Endothelial cell of umbilical vein (primary cell): Measurements from ENCODE around the gene AP1G1. TPM values are rescaled to one million over a fixed set of nuclear protein-coding genes. Genes with fewer than 3 reads are reported as not detected.

Experiments used
- BruUV-seq: library from RNA; stranded (reverse); fragments of 400-500 nt; replicated peaks from 2 replicates; lab custom pipeline; 2021; lab: Mats Ljungman, UMichigan
- CTCF ChIA-PET: fragments of 300-600, 350-600 bp; sonication (Branson Sonifier 250); formaldehyde crosslinking; loops from one replicate; lab custom pipeline; 2021; ENCODE audit warnings: antibody characterized with exemption, inconsistent platforms; lab: Charles Lee
- POLR2A ChIA-PET: fragments of 300-600, 350-600 bp; sonication (Branson Sonifier 250); formaldehyde crosslinking; loops from one replicate; lab custom pipeline; 2021; ENCODE audit warnings: antibody characterized with exemption, inconsistent platforms; lab: Charles Lee
- DNase-seq: peaks from one replicate; pipeline ENCODE4 v3.0.0-alpha.2; 2011; ENCODE audit warnings: low read depth, low spot score
- FAIRE-seq: peaks from 2 replicates; lab custom pipeline; 2011; peaks lifted over from hg19 to GRCh38; lab: Jason Lieb, UNC
- H2AFZ ChIP-seq: 2 replicates; pipeline ENCODE4 v1.6.0; 2012; ENCODE audit warnings: low read depth, low read length, control low read depth, inconsistent platforms
- H3K27ac ChIP-seq: 2 replicates; pipeline ENCODE4 v1.5.1; 2011; ENCODE audit warnings: low read depth, mild to moderate bottlenecking, control low read depth, low read length, moderate library complexity; ENCODE audit not compliant: insufficient read depth
- H3K27me3 ChIP-seq, 2 experiments: 2 replicates each; pipeline versions ENCODE4 v1.6.0 to v1.6.1; 2011; ENCODE audit warnings: low read length in 2 of 2, mixed read lengths in 1 of 2; ENCODE audit not compliant: control insufficient read depth in 2 of 2, insufficient read depth in 2 of 2
- H3K36me3 ChIP-seq, 2 experiments: 2 replicates in 1 of 2; 3 replicates in 1 of 2; pipeline ENCODE4 v1.5.1; 2011; ENCODE audit warnings: low read length in 2 of 2, mild to moderate bottlenecking in 1 of 2, moderate library complexity in 1 of 2; ENCODE audit not compliant: control insufficient read depth in 2 of 2, insufficient read depth in 2 of 2; ENCODE audit errors: extremely low read depth in 1 of 2
- H3K4me1 ChIP-seq: 3 replicates; pipeline ENCODE4 v1.5.1; 2011; ENCODE audit warnings: mild to moderate bottlenecking, low read length; ENCODE audit not compliant: control insufficient read depth, insufficient read depth; ENCODE audit errors: extremely low read depth
- H3K4me2 ChIP-seq: 2 replicates; pipeline ENCODE4 v1.6.1; 2011; ENCODE audit warnings: low read length, control low read depth, mixed read lengths; ENCODE audit not compliant: insufficient read depth
- H3K4me3 ChIP-seq, 3 experiments: fragments of 200-600 bp in 1 of 3; sonication (generic), shearing (Covaris generic) in 1 of 3; replicated peaks in 1 of 3; 2 replicates each; pipeline ENCODE4 v1.5.1; 2011 to 2016; ENCODE audit warnings: control low read depth in 3 of 3, low read length in 3 of 3, mild to moderate bottlenecking in 2 of 3, inconsistent platforms in 1 of 3, low read depth in 1 of 3, moderate library complexity in 1 of 3; ENCODE audit not compliant: insufficient read depth in 1 of 3
- H3K79me2 ChIP-seq: 2 replicates; pipeline ENCODE4 v1.6.0; 2012; ENCODE audit warnings: low read length, inconsistent platforms; ENCODE audit not compliant: control insufficient read depth, insufficient read depth
- H3K9ac ChIP-seq: replicated peaks from 2 replicates; pipeline ENCODE3; 2011; ENCODE audit warnings: low read length, control low read depth; ENCODE audit not compliant: insufficient read depth; ENCODE audit errors: extremely low read depth
- H3K9me1 ChIP-seq: replicated peaks from 3 replicates; pipeline ENCODE4 v1.6.0; 2011; ENCODE audit warnings: mild to moderate bottlenecking, low read length; ENCODE audit not compliant: control insufficient read depth, insufficient read depth; ENCODE audit errors: extremely low read depth
- H3K9me3 ChIP-seq: replicated peaks from 2 replicates; pipeline ENCODE4 v1.5.1; 2012; ENCODE audit warnings: low read length, inconsistent platforms; ENCODE audit not compliant: control insufficient read depth, insufficient read depth
- H4K20me1 ChIP-seq: replicated peaks from 2 replicates; pipeline ENCODE3; 2011; ENCODE audit warnings: mild to moderate bottlenecking, low read length; ENCODE audit not compliant: control insufficient read depth, insufficient read depth; ENCODE audit errors: extremely low read depth
- FOS ChIP-seq: IDR thresholded peaks from 2 replicates; pipeline ENCODE4 v1.6.1; 2011; ENCODE audit warnings: mild to moderate bottlenecking, low read length, moderate library complexity, borderline replicate concordance; ENCODE audit not compliant: insufficient read depth
- GATA2 ChIP-seq: IDR thresholded peaks from 2 replicates; pipeline ENCODE4 v1.7.0; 2011; ENCODE audit warnings: low read depth, mild to moderate bottlenecking, moderate library complexity, mixed read lengths, low read length; ENCODE audit not compliant: insufficient read length, insufficient read depth
- JUN ChIP-seq: IDR thresholded peaks from 2 replicates; pipeline ENCODE4 v1.6.1; 2011; ENCODE audit warnings: borderline replicate concordance, low read depth; ENCODE audit not compliant: insufficient read length, insufficient read depth
- POLR2A ChIP-seq: IDR thresholded peaks from 2 replicates; pipeline ENCODE4 v1.6.1; 2012; ENCODE audit warnings: low read depth, mild to moderate bottlenecking, control low read depth, low read length
- POLR2AphosphoS5 ChIP-seq: IDR thresholded peaks from 2 replicates; pipeline ENCODE4 v1.6.1; 2012; ENCODE audit warnings: low read depth, mild to moderate bottlenecking, control low read depth, low read length, moderate library complexity; ENCODE audit not compliant: insufficient read depth
- dilution Hi-C: fragments of 300-500 bp; cut with MboI; formaldehyde crosslinking; loops from one replicate; pipeline ENCODE4 v1.15.0; 2019; ENCODE audit warnings: low sequenced_read_pairs; ENCODE audit not compliant: extremely low pct_ligation_motif_present
- intact Hi-C: fragments of 100-400 bp; cut with micrococcal nuclease; formaldehyde crosslinking; loops from one replicate; pipeline ENCODE4 v1.10.0; 2022
- polyA plus RNA-seq, 4 experiments: library from polyadenylated mRNA; depleted of rRNA in 3 of 4; stranded (reverse) in 3 of 4; unstranded in 1 of 4; fragments of >200 nt; gene quantifications; 2 replicates each; pipeline versions ENCODE4 v1.2.1 to v1.2.3, GENCODE V29; 2011 to 2012; ENCODE audit warnings: missing spikeins in 1 of 4
- total RNA-seq: library from RNA; stranded (reverse); gene quantifications from 2 replicates; pipeline ENCODE4 v1.2.3, GENCODE V29; 2021
- TF ChIP-seq, protein P1 (sequence below), 2 donors: IDR thresholded peaks; 1 replicate in 1 of 2; 2 replicates in 1 of 2; pipeline ENCODE4 v1.5.1; 2011; ENCODE audit warnings: low read length in 2 of 2, mild to moderate bottlenecking in 2 of 2, moderate library complexity in 2 of 2, control low read depth in 1 of 2, inconsistent platforms in 1 of 2, low read depth in 1 of 2; ENCODE audit not compliant: insufficient read depth in 1 of 2; ENCODE audit errors: extremely low read depth in 1 of 2
- TF ChIP-seq, protein P2 (sequence below): IDR thresholded peaks from 2 replicates; pipeline ENCODE4 v1.6.1; 2011; ENCODE audit not compliant: insufficient read depth, insufficient read length

Gene AP1G1
- total and polyA plus RNA-seq, 2 donors (not counting 3 experiments of a cell fraction or from before 2014, with no cell fraction given): 57.4 to 85.3 TPM

DNA sequence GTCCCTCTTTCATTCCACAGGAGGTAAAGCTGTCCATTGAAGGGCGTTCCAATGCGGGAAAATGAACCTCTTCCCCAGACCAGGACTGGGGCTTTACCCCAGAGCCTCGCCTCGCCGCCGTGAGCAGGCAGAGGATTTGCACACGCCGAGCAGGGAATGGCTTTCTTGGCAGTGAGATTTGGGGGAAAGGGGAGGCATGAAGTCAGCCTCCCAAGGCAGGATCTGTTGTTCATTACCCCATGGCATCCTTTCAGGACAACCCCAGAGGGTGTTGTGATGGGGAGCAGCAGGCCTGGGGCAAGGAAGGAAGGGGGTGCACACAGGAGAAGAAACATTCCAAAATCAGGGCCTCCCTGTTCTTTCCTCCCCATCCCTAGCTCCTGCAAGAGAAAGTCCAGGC lies 43.1 kb upstream of the AP1G1 start:
- BruUV-seq: no TSS peak
- intact Hi-C loops: no loop called here
- POLR2A ChIA-PET: no interaction called here

More for the DNA sequence above, 43.1 kb upstream of the AP1G1 start:
- H3K79me2 ChIP-seq: peaks cover 26% of the 10 kb centered on the region
- H3K27ac ChIP-seq: no peak overlapping the region
- H3K4me1 ChIP-seq: peaks cover 5% of the 10 kb centered on the region
- dilution Hi-C loops: no loop called here
- H4K20me1 ChIP-seq: no peaks in the 10 kb centered on the region
- H3K4me3 ChIP-seq: no peak overlapping the region
- CTCF ChIA-PET: interaction anchor here (2.4 kb wide), 1 partner anchor 31 kb away, joined by 11 read pairs; the partner anchor contains the start of gene ZNF821
- no peak overlapping the region for H2AFZ ChIP-seq
- no peak for TF ChIP-seq FOS
- TF ChIP-seq, protein P1, sequence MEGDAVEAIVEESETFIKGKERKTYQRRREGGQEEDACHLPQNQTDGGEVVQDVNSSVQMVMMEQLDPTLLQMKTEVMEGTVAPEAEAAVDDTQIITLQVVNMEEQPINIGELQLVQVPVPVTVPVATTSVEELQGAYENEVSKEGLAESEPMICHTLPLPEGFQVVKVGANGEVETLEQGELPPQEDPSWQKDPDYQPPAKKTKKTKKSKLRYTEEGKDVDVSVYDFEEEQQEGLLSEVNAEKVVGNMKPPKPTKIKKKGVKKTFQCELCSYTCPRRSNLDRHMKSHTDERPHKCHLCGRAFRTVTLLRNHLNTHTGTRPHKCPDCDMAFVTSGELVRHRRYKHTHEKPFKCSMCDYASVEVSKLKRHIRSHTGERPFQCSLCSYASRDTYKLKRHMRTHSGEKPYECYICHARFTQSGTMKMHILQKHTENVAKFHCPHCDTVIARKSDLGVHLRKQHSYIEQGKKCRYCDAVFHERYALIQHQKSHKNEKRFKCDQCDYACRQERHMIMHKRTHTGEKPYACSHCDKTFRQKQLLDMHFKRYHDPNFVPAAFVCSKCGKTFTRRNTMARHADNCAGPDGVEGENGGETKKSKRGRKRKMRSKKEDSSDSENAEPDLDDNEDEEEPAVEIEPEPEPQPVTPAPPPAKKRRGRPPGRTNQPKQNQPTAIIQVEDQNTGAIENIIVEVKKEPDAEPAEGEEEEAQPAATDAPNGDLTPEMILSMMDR (IDR thresholded peaks at IDR 0.05; ENCODE audit: extremely low read depth in 1 of 2, insufficient read depth in 1 of 2, low read depth in 1 of 2, low read length in 2 of 2): no peak
- TF ChIP-seq, protein P2, sequence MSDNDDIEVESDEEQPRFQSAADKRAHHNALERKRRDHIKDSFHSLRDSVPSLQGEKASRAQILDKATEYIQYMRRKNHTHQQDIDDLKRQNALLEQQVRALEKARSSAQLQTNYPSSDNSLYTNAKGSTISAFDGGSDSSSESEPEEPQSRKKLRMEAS: no peak
- TF ChIP-seq POLR2A: no peak
- no peak for TF ChIP-seq JUN
- TF ChIP-seq GATA2: no peak
- no peak for TF ChIP-seq POLR2AphosphoS5
- H3K4me2 ChIP-seq: no peak overlapping the region
- H3K36me3 ChIP-seq: peaks cover 16 to 28% of the 10 kb centered on the region in 2 experiments
- H3K27me3 ChIP-seq: no peaks in the 10 kb centered on the region
- no peak for FAIRE-seq
- DNase-seq: no peak
- H3K9me3 ChIP-seq: no peaks in the 10 kb centered on the region
- H3K9me1 ChIP-seq: no peaks in the 10 kb centered on the region
- no peak overlapping the region for H3K9ac ChIP-seq
